ENCODE results near the gene SLC6A4. TPM values are rescaled to one million over a fixed set of nuclear protein-coding genes. Genes with fewer than 3 reads are reported as not detected.

SLC6A4 gene
- polyA plus RNA-seq, 1 of the 3 experiments (the other 2 are of a cell fraction) = 0.12 TPM

- TF ChIP-seq REST (IDR thresholded peaks at IDR 0.05; ENCODE audit: low read depth, low read length) = no peak
Observed at GRCh38 chr17:30191072-30191471, 44.4 kb downstream of the SLC6A4 start (continued).

- no peak for TF ChIP-seq YY1 (IDR thresholded peaks at IDR 0.05; ENCODE audit: low read depth)
- TF ChIP-seq REST (IDR thresholded peaks at IDR 0.05; ENCODE audit: low read depth, low read length) = no peak
- no peak for TF ChIP-seq IRF3 (IDR thresholded peaks at IDR 0.05; ENCODE audit: low read depth, low read length)
- no peak for TF ChIP-seq EZH2phosphoT487 (IDR thresholded peaks at IDR 0.05; ENCODE audit: borderline replicate concordance, low read depth)
- no peak for TF ChIP-seq EP300 (IDR thresholded peaks at IDR 0.05; ENCODE audit: borderline replicate concordance in 1 of 2, low read depth in 1 of 2, low read length in 1 of 2)
- no peak for TF ChIP-seq FOXM1 (IDR thresholded peaks at IDR 0.05; ENCODE audit: low read depth)
- TF ChIP-seq NRF1 (IDR thresholded peaks at IDR 0.05; ENCODE audit: low read depth, low read length) = no peak
- TF ChIP-seq RCOR1 (IDR thresholded peaks at IDR 0.05; ENCODE audit: low read length) = no peak
- TF ChIP-seq GABPA (IDR thresholded peaks at IDR 0.05; ENCODE audit: low read depth) = no peak
- TF ChIP-seq JUND (IDR thresholded peaks at IDR 0.05) = no peak
- no peak for TF ChIP-seq MEF2A (IDR thresholded peaks at IDR 0.05; ENCODE audit: borderline replicate concordance, low read depth)
- TF ChIP-seq ZBTB33 (IDR thresholded peaks at IDR 0.05; ENCODE audit: borderline replicate concordance, low read depth) = no peak
- TF ChIP-seq TCF12 (IDR thresholded peaks at IDR 0.05) = no peak
- no peak for TF ChIP-seq TEAD4 (IDR thresholded peaks at IDR 0.05; ENCODE audit: borderline replicate concordance, insufficient read depth)
- TF ChIP-seq RAD21 (IDR thresholded peaks at IDR 0.05; ENCODE audit: low read length) = no peak
- TF ChIP-seq FOXJ3 (CRISPR knock-in tag; IDR thresholded peaks at IDR 0.05) = no peak
- TF ChIP-seq MAX (IDR thresholded peaks at IDR 0.05; ENCODE audit: low read depth) = no peak
- TF ChIP-seq FOSL2 (IDR thresholded peaks at IDR 0.05; ENCODE audit: borderline replicate concordance, low read depth) = no peak
- DNase-seq = no peak
- no peak overlapping the region for H2AFZ ChIP-seq (ENCODE audit: low read depth)
- H3K4me3 ChIP-seq (ENCODE audit: low read depth in 2 of 2, low read length in 1 of 2) = no peak overlapping the region
- ChIA-PET POLR2A (no interaction called here), CTCF (interaction anchor here (2.0 kb wide), 1 partner anchor 63 kb away, joined by 7 read pairs; no protein-coding TSS in a partner anchor)
- H3K27ac ChIP-seq (ENCODE audit: low read depth in 2 of 2, low read length in 1 of 2) = no peak overlapping the region
- no peaks in the 10 kb centered on the region for H3K4me1 ChIP-seq (ENCODE audit: control insufficient read depth in 1 of 2, insufficient read depth in 2 of 2, low read depth in 1 of 2, low read length in 1 of 2)
- no peak overlapping the region for H3K4me2 ChIP-seq
- no peak overlapping the region for H3K9ac ChIP-seq
- no peaks in the 10 kb centered on the region for H3K9me2 ChIP-seq
- no peaks in the 10 kb centered on the region for H3K27me3 ChIP-seq (ENCODE audit: insufficient read depth)
- no peaks in the 10 kb centered on the region for H3K79me2 ChIP-seq (ENCODE audit: insufficient read depth)
- no peaks in the 10 kb centered on the region for H3K9me3 ChIP-seq
- no peaks in the 10 kb centered on the region for H4K20me1 ChIP-seq (ENCODE audit: insufficient read depth)
- peaks cover 27 to 40% of the 10 kb centered on the region in 2 experiments for H3K36me3 ChIP-seq (replicated peaks in 1 of 2; ENCODE audit: control insufficient read depth in 1 of 2, insufficient read depth in 2 of 2, low read length in 1 of 2)
- peaks cover 10% of the 10 kb centered on the region for H3F3A ChIP-seq (replicated peaks; ENCODE audit: insufficient read depth)
- WGBS (ENCODE audit: low lambda C conversion rate) = 95% methylated on average over 5 of the region's 5 CpGs
Observed at GRCh38 chr17:30188211-30188939, 47.1 kb downstream of the SLC6A4 start.
